ENCODE results near the gene PRMT9.

PRMT9 gene

DNA sequence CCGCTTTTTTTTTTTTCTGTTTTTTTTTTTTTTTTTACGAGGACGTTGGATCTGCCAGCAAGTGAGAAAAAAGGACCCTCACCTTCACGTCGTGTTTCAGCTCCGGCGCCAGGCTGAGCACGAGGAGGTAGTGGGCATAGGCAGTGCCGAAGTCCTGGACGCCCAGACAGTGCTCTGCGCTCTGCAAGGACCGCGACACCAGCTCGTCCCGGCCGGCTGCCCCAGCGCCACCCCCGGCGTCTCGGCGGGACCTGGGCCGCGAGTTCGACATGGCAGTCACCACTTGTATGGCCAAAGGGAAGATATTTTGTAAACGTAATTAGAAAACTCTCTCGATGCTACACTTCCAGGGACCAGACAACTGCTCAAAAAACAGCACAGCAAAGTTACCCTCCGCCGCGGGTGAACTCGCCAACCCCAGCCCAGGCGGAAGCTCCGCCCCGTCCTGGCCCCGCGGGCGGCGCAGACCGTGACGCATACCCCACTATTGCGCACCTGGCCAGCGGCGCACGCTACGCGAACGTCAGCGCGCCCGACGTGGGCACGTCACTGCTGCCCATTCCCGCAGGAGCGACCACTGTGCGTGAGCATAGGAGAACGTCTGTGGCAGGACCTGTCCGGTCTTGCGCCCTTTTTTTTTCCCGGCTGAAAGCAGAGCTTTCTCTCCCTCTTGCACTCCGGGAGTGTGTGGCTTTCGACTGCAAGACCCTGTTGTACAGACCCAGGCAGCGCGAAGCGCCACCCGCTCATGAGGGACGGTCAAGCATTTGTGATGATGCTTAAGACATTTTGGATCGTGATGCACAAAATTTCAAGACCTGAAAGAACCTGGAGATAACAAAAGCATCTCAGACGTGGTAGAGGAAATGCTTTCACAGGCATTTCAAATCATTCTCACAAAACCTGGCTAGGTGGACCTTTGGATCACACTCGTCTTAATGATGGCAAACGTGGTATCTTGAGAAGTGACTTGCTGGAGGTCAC, at the start of gene PRMT9:
PRMT9 (minus strand) TSS at position 447 of the 984 bp plus-strand sequence; CDS start at position 271, 176 bp downstream.
- peak; percentile 68 for DNase-seq (ENCODE audit: low read depth)

DNA sequence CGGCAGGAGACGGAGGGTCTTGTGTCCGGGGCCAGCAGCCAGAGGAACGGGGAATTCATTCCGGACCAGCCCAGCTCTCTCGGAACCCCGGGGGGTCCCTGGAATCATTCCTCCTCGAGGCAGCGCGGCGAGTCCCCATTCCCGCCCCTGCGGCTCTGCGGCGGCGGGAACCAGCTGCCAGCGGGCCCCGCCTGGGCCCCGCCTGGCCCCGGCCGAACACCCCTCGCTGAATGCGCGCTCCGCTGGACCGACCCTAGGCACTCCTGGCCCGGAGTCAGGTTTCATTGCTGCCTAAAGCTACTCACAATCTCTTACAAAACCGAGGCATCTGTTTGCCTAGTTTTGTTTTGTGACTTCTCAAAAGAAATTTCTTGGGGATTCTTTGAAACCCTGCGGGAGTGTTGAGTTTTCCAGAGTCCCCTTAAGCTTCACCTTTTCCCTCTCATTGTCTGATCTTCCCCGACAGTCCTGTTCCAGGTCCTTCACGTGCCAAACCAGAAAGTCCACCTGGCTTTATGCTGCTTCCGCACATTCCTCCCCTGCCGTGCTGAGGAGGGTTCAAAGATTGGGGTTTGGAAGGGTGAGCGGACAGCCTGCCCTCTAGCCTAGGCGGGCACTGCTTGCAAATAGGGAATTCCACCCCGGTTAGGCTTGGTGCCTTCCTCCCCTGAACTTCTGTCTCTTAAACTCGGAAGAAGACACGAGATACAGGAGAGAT, 48.7 kb upstream of the PRMT9 start:
- DNase-seq (ENCODE audit: low read depth) = no peak

DNA sequence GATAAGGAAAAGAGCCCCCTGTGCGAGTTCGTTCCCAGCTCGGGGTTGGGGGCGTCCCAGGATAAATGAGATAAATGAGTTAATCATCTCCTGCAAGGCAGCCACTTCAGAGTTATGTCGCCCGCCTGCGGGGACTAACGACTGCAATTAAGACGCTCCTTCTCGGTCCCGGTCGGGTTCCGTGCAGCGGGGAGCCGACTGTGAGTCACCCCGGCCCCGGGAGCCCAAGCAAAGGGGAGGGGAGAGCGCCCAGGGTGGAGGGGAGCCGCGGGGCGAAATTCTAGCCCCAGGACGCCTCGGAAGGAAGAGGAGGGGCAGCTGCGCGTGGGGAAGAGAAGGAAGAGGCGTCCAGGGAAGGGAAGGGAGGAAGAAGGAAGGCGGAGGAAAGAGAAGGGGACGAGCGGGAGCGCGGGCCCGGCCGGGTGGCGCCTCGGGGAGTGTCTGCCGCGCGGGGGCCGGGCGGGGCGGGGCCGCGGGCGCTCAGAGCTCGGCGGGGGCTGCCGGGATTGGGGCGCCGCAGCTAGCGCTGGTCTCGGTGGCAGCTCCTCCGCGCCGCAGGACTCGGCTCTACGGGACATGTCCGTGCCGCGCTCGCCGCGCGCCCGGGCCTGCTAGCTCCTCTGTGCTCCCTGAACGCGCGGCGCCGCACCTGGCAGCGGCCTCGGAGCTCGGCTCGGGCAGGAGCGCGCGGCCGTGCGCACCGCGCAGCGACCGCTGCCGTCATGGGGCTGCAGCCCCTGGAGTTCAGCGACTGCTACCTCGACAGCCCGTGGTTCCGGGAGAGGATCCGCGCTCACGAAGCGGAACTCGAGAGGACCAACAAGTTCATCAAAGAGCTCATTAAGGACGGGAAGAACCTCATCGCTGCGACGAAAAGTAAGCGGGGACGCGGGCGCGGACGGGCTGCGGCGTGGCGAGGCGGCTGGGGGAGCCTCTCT, 47.9 kb upstream of the PRMT9 start, which contains the start of gene ARHGAP10:
ARHGAP10 (plus strand) TSS at position 509 of the 938 bp plus-strand sequence; CDS start at position 723, 214 bp downstream.
- DNase-seq (ENCODE audit: low read depth) = peak; percentile 68

DNA sequence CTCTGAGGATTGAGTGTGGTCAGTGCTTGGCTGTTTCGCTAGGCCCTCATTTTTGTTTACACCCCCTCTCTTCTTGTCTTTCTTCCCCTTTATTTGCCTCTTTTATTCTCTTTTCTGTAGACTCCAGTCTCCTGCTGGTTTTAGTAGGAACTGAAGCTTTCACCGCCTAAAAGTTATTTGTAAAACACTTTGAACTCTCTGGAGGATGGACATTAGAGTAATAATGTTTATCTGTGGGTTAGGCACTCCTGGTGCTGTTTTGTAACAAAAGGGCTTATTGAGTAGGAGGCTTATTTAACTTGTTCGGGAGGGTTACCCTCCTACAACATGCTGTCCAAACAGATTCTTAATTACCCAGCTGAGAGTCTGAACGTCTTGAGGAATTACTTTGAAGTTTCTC, 46.4 kb upstream of the PRMT9 start:
- no peak for DNase-seq (ENCODE audit: low read depth)

DNA sequence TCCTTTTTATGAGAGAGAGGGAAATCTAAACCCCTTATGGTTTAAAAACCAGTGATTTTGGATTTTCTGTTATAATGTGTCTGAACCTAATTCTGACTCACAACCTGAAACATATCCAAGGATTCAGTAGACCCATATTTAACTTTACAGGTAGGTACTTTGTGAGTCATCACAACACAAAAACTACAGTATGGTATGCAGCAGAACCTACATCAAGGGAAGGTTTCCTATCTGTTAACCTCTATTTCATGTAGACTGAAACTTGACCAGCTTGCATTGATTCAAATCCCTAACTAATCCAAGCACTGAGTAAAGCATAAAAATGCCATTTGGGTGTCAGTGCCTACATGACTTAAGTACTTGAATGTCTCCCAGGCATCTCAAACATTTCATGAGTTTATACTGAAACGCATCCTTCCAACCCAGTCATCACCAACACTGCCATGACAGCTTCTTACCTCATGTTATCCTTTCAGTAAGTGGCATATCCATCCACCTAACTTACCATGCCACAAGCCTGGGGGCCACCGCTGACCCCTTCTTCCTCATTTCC, 43.6 kb upstream of the PRMT9 start:
- DNase-seq (ENCODE audit: low read depth) = no peak

DNA sequence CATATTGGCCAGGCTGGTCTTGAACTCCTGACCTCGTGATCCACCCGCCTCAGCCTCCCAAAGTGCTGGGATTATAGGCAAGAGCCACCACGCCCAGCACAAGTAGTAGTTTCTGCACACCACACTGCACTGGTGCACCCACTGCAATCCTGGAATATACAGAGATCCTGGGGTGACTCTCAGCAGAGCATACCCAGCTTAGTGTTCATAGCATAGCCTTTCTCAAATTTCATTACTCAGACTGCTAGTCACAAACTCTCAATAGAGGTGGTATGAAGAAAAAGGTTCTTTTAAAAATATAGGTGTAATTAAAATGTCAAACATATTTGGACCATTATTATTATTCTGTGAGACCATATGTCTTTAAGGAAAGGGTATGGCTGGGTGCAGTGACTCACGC, 41.7 kb upstream of the PRMT9 start:
- DNase-seq (ENCODE audit: low read depth) = no peak

DNA sequence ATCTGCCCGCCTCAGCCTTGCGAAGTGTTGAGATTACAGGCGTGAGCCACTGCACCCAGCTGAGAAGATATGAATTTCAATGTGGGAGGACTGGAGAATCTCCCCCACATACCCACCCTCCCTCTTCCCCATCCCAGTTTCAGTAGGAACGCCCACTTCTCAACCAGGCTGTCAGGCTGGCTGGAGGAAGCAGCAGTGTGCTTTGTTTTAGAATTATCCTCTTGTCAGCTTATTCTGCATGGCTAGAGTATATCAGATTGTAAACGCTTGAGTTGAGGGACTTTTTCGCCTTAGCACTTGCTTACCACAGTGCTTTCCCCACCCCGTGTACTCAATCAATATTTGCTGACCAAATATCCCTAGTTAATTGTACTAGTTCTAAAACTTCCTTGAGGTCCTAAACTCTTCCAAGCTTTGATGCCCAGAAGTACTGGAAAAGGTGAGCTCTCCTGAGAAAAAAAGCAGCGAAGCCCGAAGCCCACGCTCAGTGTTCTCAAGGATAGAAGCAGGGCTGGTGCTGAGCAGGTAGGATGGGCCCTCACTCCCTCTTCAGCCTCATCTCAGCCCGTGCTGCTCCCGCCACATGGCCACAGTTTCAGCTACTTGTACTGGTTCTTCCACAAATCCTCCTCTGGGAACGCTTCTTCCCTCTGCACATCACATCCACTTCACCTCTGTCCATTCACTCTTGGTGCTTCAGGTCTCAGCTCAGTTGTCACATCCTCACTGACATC, 40.7 kb upstream of the PRMT9 start:
- no peak for DNase-seq (ENCODE audit: low read depth)

DNA sequence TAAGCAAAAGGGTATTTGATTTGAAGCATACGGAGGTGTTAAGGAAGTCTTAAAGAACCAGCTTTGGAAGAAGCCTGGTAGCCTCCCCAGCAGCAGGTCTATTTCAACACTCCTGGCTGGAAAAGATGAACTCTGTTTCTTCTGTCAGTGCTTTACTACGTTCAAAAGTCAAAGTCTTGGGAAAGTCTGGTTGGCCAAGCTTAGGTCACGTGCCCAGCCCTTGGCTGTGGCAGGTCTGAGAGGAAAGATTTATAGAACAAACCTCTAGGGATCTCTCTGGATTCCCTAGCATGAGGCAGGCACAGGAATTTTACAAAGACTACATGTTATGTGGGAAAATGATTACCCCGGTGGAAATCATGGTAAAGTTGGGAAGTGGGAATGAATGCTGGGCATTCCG, 39.4 kb upstream of the PRMT9 start:
- DNase-seq (ENCODE audit: low read depth) = no peak

DNA sequence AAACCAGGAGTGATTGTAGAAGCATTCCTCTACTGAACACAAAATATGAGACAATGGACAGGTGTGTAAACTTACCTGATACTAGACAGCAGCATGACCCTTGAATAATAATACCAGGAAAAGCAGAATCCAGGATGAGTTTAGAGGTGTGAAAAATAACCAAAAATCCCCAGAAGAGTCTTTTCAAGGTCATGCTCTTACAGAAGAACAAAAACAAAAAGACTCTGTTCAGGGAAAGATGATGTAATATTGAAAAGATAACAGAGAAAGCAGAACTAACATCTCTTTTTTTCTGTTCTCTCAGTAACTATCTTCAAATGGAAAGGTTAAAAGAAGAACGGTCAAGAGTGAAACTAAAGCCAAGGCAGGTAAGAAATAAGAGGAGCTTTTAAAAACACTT, 33.9 kb upstream of the PRMT9 start:
- DNase-seq (ENCODE audit: low read depth) = no peak

DNA sequence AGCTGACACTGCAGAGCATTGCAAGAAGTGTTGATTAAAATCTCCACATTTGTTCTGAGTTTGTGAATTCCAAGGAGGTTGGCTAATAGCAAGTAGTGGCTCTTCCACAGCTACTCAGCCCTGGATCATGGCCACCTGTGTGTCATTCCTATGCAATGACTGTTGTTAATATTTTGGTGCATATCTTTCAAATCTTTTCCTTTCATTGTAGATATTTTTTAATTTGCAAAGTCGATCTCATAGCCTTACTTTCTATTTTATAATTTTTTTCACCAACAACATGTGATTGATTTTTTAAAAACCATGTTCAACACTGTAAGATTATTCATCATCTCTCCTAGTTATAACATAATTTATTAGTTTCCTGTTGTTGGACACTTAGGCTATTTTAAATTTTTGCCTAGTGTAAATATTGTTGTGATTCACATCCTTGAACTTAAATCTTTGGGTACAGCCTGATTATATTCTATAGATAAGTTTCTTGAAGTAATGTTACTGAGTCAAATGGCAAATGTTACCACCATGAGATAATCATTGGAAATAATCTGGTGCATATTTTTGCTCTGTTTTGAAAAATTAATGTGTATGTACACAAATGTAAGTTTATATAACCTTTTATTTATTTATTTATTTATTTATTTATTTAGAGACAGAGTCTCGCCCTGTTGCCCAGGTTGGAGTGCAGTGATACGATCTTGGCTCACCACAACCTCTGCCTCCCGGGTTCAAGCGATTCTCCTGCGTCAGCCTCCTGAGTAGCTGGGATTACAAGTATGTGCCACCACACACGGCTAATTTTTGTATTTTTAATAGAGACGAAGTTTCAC, 30.8 kb upstream of the PRMT9 start:
- peak; percentile 79 for DNase-seq (ENCODE audit: low read depth)

DNA sequence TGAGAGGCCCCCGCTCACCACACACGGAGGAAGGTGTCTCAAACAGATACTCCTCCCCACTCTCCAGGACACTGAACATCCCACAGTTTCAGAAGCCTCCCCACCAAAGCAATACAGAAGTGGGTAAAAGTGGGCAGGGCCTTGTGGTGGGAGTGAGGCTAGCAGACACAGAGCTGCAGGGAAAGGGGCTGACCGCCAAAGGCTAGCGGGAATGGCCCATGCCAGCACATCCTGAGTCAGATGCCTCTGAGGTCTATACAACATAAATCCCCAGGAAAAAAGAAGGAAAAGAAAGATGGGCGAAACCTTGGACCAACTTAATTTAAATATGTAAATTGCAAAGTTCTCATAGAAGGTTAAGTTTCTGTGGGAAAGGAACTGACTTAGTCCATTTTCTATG, 26.0 kb upstream of the PRMT9 start:
- DNase-seq (ENCODE audit: low read depth) = no peak

DNA sequence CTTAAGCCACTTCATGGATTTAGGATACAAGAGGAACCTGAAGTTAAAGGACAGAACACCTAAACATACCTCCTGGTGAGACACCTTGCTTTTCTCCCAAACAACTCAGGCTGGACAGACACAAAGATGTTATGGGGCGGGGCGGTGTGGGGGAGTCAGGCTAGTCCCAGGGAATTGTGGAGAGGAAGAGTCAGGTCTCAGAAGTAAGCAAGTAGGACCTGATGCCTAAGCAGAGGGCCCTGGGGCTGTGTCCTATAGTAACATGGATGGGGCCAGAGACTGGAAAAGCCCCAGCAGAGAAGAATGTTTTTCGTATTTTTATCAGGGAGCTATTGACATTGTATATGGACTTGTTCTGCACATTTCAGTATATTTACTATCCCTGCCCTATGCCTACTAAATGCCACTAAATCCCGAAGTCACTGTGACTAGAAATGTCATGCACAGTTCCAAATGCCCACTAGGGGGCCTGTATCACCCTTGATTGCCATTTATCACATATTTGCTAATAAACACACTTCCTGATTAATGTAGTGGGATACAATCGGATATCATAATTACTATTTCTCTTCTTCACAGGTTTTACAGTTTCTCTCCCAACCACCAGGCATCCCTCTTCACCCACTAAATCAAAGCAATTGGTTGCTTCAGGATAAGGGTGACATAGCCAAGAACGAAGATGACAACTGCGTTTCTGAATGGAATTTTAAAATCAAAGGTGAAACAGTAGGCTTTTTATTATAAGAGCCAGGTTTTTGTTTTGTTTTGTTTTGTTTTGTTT, 24.1 kb upstream of the PRMT9 start:
- no peak for DNase-seq (ENCODE audit: low read depth)

DNA sequence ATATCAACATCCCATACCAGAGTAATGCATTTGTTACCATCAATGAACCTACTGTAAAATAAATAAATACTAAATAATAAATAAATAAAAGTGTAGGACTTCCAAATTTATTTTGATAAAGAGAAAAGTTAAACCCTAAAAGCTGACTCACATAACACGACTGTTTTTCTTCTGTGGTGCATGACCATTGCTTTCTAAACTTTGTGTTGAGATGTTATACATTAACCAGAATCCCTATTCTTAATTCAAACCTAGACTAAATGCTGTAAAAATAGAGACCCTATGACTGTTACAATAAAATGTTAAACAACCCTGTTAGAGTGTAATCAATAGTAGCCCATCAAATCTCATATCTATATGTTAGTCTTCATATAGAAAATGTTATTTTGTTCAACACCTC, 20.9 kb upstream of the PRMT9 start:
- no peak for DNase-seq (ENCODE audit: low read depth)

DNA sequence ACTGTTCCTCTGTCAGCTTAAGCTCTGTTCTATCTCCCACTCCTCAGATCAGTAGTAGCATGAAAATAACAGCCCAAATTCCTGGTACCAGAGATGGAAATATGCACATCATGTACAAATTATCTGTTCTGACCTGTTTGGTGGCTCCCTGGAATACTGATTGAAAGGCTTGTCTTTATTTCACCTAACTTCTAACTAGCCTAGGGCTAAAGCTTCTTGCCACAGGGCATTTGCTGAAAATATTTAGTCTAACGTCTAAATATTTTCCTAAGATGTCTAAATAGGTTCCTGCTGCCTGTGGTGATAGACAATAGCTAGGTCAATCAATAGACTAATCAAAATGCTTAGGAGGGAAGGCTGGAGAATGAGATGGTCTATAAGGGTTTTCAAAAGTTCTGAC, 12.9 kb upstream of the PRMT9 start:
- no peak for DNase-seq (ENCODE audit: low read depth)

DNA sequence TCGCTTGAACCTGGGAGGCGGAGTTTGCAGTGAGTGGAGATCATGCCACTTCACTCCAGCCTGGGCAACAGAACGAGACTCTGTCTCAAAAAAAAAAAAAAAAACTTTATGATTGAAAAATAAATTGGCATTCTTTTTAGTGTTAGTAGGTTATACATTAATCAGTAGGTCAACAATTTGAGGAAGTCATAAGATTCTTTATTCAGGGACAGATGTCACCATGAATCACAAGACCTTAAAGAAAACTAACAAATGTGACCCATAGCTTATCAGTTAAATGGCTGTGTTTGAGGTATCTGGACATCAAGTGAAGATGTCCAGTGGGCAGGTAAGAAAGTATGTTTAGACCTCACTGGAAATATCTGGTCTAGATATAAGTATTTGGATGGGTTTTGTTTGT, 9.3 kb upstream of the PRMT9 start:
- no peak for DNase-seq (ENCODE audit: low read depth)

DNA sequence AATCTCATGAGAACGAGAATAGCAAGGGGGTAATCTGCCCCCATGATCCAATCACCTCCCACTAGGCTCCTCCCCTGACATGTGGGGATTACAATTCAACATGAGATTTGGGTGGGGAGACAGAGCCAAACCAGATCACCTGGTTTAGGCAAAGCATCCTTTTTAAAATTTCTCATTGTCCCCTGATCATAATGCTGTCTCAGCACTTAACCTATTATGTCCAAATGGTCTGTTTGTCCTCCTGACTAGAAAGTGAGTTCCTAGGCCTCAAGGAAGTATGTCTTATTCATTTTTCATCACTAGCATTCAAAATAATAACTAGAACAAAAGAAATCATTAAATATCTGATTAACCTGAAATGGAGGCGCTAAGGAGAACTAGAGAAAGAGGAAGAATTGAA, 7.9 kb upstream of the PRMT9 start:
- DNase-seq (ENCODE audit: low read depth) = no peak

DNA sequence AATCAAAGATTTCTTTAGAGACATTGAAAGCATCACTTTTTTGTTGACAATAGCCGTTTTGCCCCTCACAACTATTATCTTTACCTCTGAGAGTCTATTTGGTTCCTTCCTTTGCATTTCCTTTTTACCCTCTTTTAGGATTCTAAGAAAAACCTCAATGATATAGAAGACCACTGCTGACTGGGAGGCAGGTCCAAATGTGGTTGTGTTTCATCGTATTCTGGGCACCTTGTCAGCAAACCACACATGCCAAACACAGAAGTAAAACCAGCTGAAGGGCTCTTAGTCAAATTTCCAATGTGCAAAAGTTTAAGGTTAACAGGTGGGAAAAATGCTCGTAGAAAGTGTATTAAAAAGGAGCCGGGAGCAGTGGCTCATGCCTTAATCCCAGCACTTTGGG, 5.1 kb upstream of the PRMT9 start:
- no peak for DNase-seq (ENCODE audit: low read depth)

DNA sequence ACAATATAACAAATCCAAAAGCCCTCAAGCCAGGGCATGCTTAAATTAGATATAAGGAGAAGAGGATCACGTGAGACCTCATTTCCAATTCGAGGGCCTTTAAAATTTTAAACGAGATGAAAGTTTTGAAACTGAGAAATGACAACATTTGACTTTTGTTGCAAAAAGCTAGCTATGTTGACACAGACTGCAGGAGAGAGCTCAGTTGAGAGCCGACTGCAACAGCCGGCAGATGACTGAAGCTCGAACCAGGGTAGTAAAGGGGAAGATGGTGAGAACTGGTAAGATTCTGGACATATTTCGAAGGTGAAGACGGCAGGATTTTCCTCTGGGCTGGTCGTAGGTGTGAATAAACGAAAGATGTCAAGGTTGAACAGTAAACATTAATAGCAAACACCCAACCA, 773 bp downstream of the PRMT9 start:
- DNase-seq (ENCODE audit: low read depth) = no peak

DNA sequence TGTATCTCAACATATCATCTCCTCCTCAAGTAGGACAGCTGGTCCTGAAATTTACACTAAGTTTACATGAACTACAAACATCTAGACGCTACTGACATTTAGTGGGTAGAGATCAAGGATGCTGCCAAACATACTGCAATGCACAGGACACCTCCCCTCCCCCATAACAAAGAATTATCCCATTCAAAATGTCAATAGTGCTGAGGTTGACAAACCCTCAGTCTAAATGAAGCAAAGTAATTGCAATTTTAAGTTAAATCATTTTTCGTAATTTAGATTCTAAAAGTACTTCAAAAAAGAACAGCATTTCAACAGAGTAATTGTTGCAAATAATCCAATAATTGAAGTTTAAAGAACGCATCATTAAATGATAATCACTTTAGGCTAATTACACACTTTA, 1.2 kb downstream of the PRMT9 start:
- DNase-seq (ENCODE audit: low read depth) = no peak

Data from GM04504 (cell line).